Anterior cingulate cortex (tissue), 58 donors: ENCODE results near the gene RHOB.
A peak's percentile ranks its signal among the peaks of the same experiment; 100 is the strongest.
"Not testable (repeated sequence)": the region's sequence is repeated elsewhere in the genome, so short reads cannot be mapped to it uniquely, and the experiment has no call there.

Source experiments
- DNase-seq, 58 donors: peaks; one replicate each; lab custom pipeline; 2025; lab: John Stamatoyannopoulos, UW

The RHOB gene

DNA sequence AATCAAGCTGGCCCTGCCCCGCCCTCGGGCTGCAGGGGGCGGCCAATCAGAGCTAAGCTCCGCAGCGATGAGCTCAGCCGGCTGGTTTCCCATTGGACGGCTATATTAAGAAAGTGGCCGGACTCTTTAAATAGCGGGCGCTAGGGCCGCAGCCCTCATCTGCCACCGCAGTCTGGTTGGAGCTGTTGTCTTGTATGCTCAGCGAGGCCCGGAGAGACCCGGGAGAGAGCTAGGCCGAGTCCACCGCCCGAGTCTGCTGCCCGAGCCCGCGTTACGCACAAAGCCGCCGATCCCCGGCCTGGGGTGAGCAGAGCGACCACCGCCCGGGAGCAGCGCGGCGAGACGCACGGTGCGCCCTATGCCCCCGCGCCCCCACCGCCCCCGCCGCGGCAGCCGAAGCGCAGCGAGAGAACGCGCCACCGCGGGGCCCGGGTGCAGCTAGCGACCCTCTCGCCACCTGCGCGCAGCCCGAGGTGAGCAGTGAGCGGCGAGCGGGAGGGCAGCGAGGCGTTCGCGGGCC lies at the start of gene RHOB:
RHOB (plus strand) TSS at position 158 of the 520 bp plus-strand sequence. CDS start 392 bp downstream, outside the sequence.
- DNase-seq, result peak; percentile 77 to 99 (median 98)

DNA sequence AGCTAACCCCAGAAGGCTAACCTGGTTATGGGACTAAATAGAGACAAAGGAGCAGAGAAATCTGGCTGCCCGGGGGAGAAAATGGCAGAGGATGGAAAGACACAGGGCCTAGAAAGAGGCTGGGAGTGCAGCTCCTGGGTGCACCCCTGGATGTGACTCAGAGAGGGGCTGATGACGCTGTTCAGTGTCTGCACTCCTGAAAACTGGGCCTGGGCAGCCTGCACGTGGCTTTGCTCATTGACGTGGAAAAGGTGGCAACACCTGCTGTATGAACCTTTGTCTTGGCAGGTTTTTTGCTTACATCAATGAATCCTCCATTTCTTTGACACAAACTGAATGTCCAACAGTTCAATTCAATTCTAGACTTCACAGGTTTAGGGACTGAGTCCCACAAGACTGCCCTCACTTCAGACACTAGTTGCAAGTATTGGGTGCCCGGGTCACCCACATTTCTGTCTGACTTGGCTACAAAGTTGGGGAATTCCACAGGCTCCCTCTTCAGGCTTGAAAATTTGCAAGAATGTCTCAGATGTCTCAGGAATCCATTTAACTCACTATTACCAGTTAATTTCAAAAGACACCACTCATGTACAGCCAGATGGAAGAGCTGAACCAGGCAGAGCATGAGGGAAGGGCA lies 48.9 kb upstream of the RHOB start:
- no peak for DNase-seq

DNA sequence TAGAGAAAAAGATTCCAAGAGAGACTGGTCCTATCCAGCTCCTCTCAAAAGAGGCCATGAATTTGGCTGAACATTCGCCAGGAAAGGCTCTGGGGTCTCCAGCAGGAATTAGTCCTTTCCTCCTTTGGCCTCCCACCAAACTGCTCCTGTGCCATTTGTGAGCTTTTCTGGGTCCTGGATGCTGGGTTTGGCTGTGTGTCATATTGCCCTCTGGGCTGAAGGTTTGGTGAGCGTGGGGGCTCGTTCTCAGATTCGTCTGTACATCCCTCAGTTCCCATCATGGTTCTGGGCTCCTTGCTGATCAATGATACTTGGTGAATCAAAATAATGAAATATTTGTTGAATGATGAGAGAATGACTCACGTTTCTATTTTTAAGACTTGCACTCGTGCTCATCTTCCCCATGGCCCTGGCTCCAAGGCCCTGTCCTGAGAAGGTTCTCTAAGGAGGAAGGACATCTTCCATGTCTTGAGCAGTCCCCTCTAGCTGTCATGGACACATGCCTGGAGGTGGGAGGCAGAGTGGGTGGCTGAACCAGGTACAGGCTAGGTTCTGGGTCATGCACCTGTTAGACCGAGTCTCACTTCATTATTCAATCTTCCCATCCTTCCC lies 47.8 kb upstream of the RHOB start:
- no peak for DNase-seq

DNA sequence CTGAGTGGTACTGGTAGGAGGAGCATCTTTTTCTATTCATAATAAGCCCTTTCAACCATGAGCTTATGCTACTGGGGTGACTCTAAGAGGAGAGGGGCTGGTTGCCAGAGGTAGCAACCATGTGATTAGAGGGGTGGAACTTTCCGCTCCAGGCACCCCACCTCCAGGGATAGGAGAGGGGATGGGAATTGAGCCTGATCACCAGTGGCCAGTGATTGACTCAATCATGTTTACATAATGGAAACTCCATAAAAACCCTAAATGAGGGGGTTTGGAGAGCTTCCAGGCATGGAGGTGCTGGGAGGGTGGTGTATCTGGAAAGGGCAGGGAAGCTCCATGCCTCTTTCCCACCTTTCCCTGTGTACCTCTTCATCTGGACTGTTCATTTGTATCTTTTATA lies 46.6 kb upstream of the RHOB start:
- DNase-seq, result no peak

DNA sequence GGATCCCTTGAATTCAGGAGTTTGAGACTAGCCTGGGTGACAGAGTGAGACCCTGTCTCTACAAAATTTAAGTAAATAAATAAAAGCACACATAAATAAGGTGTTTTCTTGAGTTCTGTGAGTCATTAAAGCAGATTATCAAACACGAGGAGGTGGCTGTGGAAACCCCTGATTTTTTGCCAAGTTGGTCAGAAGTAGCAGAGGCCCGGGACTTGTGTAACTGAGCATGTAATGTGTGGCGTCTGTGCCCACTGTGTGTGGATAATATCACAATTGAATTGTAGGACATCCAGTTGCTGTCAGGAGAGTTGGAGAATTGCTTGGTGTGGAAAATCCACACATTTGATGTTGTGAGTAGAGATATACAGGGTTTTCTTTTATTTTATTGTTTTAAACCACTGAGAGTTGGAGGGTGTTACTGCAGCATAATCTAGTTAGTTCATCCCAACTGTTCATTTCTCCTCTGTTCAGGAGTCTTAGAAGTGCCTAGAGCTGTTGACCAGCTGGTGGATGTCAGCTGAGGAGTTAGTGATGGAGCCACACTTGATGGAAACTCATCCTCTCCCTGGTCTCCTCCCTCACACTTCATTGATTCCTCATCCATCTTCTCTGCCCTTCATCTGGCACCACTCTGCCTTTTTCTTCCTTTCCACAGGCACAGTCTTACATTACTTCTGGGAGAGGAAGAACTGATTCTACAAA lies 45.9 kb upstream of the RHOB start:
- no peak for DNase-seq

DNA sequence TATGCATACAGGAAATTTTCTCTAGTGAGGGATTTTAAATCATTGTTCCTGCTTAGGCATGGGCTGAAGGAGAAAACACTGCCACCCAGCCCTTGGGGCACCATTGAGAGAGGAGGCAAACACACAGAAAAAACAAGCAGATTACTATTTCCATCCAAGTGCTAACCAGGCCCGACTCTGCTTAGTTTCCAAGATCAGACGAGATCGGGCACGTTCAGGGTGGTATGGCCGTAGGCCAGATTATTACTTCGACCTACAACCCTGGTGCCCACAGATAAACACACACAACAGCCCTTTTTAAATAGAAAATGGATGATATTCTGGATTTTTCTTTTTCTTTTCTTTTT lies 45.4 kb upstream of the RHOB start:
- DNase-seq, result no peak

DNA sequence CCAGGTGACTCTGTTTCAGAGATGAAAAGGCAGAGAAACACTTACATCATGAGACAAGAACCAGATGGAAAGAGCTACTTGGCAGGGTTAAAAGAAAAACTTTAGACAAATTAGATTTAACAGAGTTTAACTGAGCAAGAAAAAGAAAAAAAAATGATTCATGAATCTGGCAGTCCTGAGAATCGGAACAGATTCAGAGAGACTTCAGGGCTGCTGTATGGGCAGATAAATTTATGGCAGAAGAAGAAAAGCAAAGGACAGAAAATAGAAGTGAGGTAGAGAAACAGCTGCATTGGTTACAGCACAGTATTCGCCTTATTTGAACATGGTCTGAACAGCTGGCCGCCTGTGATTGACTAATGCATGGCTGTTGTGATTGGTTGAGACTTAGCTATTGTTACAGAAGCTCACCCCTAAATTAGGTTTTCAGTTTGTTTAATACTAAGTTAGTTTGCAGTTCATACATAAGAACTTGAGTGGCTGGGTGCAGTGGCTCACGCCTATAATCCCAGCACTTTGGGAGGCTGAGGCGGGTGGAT lies 43.0 kb upstream of the RHOB start:
- no peak for DNase-seq

DNA sequence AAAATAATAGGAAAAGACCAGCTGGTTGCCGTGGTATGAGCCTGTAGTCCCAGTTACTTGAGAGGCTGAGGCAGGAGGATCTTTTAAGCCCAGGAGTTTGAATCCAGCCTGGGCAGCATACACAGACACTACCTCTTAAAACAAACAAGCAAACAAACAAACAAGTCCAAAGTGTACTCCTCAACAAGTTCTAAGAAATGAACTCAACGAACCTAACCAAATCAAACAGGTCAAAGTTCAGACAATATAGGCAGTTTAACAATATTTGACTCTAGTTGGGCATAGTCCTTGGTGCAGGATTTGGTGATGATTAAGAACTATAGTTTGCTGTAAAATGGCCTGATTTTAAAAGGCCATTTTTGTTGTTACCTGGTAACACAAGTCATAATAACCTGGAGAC lies 41.9 kb upstream of the RHOB start:
- no peak for DNase-seq

DNA sequence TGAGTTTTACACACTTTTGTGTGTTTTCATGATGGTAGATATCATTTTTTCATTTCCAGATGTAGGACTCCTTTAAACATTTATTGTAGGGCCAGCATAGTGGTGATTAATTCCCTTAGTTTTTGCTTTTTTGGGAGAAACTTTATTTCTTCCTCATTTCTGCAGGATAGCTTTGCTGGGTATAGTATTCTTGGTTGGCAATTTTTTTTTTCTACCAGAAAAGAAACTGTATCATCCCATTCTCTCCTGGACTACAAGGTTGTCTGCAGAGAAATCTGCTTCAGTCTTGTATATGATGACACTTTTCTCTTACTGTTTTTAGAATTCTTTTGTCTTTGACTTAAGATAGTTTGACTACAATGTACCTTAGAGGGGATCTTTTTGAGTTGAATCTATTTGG lies 37.8 kb upstream of the RHOB start:
- DNase-seq, result no peak

DNA sequence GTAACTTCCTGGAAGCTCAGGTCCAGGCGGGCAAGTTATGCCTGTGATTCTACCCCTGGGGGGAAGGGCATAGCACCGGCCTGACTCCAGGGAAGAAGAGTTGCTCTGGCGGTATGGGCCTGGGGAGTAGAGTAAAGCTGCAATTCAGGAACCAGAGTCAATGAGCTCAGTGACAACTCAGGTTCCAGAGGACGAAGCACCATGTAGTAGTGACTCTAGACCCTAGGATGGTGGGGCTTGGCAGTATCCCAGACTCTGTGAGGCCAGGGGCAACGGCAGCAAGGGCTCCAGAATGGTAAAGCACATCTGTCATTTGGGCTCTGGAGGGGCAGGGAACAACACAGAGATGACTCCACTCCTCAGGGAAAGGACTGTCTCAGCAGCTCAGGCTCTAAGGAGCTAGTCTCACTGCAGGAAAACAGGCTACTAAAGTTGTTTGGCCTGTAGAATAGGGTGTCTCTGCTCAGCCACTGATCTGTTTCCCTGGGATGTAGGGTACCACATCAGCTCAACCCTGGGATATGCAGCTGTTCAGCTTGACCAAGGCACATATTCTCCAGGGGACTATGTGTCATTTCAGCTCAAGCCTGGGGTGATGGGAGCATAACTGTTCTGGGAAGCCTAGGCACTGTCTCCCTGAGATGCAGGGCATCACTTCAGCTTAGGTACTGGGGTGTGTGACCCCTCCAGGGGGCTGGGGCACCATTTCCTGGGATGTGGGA lies 36.2 kb upstream of the RHOB start:
- DNase-seq, result no peak

DNA sequence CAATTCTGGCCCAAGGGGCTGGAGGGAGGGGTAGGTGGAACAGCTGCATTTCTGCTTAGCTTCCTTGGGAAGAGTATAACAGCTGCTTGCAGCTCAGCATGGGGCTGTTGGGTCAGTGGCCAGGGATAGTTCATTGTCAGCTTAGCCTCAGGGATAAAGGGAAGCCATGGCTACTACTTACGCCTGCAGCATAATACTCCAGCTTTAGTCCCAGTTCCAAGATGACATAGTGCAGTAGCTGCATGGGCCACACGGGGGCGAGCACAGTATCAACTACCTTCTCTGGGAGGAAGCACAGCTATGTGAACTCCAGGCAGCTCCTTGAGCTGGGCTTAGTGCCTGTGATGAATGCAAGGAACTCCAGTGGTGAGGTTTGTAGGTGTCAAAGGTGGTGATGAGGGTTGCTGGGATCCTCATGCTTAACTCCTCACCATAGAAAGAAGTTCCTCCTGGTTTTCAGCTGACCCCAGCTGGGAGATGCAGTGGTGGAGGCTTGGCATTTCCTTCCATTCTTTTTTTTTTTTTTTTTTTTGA lies 35.4 kb upstream of the RHOB start:
- peak in 31 of 58 donors; percentile 4 to 72 (median 22) for DNase-seq

DNA sequence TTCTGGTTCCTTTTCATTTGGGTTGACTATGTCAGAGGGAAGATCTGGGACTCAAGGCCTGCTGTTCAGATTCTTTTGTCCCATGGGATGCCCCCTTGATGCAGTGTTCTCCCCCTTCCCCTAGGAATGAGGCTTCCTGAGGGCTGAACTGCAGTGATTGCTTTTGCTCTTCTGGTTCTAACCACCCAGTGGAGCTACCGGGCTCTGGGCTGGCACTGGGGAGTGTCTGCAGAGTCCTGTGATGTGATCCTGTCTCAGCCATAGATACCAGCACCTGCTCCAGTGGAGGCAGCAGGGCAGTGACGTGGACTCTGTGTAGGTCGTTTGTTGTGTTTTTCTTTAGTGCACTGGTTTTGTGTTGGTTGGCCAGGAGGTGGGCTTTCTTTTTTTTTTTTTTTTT lies 32.1 kb upstream of the RHOB start:
- DNase-seq, result no peak

DNA sequence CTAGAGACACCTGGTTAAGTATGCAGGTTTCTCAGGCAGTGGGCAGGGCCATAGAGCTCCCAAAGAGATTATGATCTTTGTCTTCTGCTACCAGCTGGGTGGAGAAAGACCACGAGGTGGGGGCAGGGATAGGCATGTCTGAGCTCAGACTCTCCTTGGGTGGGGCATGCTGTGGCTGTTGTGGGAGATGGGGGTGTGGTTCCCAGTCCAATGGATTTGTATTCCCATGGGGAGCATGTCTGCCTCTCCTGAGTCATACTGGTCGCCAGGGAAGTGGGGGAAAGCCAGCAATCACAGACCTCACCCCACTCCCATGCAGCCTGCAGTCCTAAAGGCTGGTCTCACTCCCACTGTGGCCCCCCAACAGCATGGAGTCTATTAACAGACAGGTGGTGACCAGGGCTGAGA lies 31.4 kb upstream of the RHOB start:
- no peak for DNase-seq

DNA sequence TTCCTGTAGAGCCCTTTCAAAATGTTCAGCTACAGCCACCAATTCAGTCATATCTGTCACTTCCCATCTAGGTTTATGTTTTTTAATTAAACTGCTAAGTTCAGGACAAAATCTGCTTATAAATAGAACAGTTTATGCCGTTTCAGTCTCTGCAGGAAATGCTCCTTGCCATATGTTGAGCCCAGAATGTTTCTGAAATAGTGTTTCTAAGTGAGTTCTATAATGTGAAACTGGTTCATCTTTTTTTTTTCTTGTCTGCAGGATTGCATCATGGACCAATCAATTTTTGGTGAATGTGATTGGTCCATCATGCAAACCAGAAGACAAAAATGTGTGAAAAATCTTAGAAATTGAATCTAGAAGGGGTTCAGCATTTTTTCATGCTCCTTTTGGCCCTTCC lies 30.2 kb upstream of the RHOB start:
- DNase-seq, result peak in 1 of 58 donors; percentile 46

DNA sequence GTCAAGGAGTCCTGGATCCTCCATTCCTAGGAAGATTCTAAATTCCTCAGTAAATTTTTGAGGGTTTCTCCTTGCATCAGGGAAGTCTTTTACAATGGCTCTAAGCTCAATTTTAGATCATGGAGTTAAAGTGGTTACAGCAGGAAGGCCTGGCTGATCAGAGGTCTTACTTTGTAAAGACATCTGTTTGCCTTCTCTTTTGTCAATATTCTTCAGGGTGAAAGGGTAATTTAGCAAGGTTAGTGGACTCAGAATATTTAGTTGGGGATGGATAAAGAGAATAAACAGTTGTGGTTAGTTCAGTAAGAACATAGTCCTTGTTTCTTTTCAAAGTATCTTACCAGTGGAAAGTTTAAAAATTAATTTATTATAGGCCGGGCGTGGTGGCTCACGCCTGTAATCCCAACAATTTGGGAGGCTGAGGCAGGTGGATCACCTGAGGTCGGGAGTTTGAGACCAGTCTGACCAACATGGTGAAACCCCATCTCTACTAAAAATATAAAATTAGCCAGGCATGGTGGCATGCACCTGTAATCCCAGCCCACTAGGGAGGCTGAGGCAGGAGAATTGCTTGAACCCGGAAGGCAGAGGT lies 29.5 kb upstream of the RHOB start:
- not testable (repeated sequence) for DNase-seq

DNA sequence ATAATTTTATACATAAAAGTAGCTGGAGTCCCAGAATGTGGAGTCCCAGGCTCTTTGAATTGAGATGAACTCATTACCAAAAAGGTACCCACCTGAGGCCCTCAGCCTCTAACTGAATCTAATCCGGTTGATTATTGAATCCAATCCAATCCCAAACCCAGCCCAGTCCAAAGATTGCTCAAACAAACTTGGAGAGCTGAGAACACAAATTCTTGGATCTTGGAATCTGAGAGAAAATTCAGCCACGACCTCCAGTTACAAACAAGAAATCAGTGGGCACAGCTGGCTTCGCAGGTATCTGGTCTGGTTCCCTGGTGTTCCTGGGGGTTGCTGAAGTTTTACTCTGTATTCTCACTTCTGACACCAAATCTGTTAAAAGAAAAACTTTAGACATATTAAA lies 28.4 kb upstream of the RHOB start:
- DNase-seq, result no peak

DNA sequence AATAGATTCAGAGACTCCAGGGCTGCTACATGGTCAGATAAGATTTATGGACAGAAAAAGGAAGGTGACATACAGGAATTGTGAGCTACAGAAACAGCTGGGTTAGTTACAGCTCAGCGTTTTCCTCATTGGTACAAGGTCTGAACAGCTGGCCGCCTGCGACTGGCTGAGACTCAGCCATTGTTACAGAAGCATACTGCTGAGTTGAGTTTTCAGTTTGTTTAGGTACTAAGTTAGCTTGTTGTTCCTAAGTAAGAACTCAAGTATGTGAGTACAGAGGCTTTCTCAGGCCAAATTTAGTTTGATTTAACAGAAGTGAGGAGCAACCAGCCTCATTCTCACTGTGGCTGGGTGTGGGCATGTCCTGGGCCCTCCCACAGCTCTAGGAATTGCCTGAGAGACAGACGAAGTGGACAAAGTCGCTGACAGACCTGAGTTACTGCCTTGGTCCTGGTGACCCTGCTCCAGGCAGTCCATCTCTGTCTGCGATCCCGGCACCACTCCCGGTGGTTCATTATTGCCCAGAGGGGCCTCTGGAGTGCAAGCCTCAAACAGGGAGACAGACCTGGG lies 27.8 kb upstream of the RHOB start:
- DNase-seq, result no peak

DNA sequence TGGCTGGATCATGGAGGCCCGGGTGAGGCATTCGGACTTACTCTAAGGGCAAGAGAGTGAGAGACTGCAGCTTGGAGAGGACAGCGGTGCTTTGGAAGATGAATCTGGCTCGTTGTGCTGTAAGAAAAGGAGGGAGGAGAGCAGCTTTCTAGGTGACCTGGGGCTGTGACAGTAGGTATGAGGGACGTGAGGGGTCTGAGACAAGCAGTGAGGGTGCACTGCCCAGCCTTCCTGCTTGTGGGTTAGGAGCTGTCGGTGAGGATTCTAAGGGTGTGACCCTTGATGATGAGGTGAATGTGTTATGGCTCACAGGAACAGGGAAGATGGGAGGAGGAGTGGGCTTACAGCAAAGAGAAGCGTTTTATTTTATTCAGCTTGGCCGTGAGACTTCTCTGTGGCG lies 27.1 kb upstream of the RHOB start:
- DNase-seq, result no peak

DNA sequence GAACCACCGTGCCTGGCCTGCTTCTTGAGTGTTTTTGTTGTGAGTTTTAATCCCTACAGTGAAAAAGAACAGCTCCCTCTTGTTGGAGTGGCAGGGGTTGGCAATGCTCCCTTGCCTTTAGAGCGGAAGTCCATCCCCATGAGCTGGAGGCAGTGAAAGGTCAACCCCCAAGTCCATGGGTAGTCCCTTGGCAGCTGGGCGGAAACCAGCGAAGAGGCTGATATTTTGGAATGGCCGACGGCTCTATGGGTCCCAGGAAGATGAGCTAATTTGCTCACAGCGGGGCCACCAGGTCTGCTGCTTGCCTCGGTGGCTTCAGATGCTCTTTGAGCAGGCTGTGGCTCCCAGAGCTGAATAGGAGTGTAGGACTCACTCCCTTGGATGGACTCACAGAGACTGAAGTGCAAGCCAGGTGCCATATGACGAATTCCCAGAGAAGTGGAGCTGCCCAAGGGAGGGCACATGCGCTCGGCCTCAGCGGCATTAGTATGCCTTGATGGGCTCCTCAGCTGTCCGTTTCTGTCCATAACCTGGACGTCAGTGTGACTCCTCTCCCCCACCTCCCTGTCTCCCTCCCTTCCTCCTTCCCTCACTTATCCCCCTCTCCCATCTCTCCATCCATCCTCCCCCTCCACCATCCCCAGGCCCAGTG lies 25.4 kb upstream of the RHOB start:
- DNase-seq, result no peak
